SU-DHL-6 (cell line): ENCODE results near the gene LAYN.

Experiments used
- CTCF ChIP-seq: fragments of 200-600 bp; sonication (generic); IDR thresholded peaks from one replicate; pipeline ENCODE4 v1.5.1; 2017; ENCODE audit warnings: antibody characterized with exemption, mild to moderate bottlenecking, low read length, moderate library complexity; ENCODE audit not compliant: insufficient read depth, poor library complexity, severe bottlenecking
- EZH2phosphoT487 ChIP-seq: fragments of 200-600 bp; sonication (generic), shearing (Covaris generic); conservative IDR thresholded peaks from 2 replicates; pipeline ENCODE4 v1.6.1; 2018; ENCODE audit warnings: mild to moderate bottlenecking, antibody characterized with exemption, low read length, moderate library complexity, mixed read lengths

- TF ChIP-seq CTCF, result no peak
- no peak for TF ChIP-seq EZH2phosphoT487
Observed at GRCh38 chr11:111502611-111503010, 37.9 kb upstream of the LAYN start.
